ENCODE data around the gene PSTK.

- TF ChIP-seq POLR2AphosphoS5 (IDR thresholded peaks at IDR 0.05; ENCODE audit: low read depth, low read length) (no peak), POLR2A (IDR thresholded peaks at IDR 0.05; ENCODE audit: low read depth, low read length) (no peak)
Observed at GRCh38 chr10:122957474-122957873, 22.7 kb upstream of the PSTK start.

Data from GM12892 (cell line).